Right lobe of liver (tissue), 4 donors: ENCODE data around the gene ZDBF2.

Source experiments
- CTCF ChIP-seq, 4 donors: fragments of 200-600 bp in 3 of 4; fragments of 450-650 bp in 1 of 4; IDR thresholded peaks; one replicate each; pipeline versions ENCODE4 v1.5.1 to v1.8.0; 2016 to 2022; ENCODE audit warnings: antibody characterized with exemption in 4 of 4, mild to moderate bottlenecking in 2 of 4
- POLR2A ChIP-seq: fragments of 450-650 bp; IDR thresholded peaks from one replicate; pipeline ENCODE4 v1.6.1; 2017; ENCODE audit warnings: antibody characterized with exemption, mild to moderate bottlenecking
- donor health status: DM: no; HTN: no; CAD: no.
- donor health status: DM: no; HTN: no; CAD: no.
- donor health status: DM: no; HTN: yes; CAD: no.

GRCh38 chr2:206250041-206250897, 24.2 kb upstream of the ZDBF2 start:
- no peak for TF ChIP-seq POLR2A
- peak in 1 of 4 donors; percentile 5 for TF ChIP-seq CTCF (IDR thresholded peaks at IDR 0.05)
